G401.6 (cell line): ENCODE measurements around the gene PRR29.
"Not testable (repeated sequence)": the region's sequence is repeated elsewhere in the genome, so short reads cannot be mapped to it uniquely, and the experiment has no call there.

Experiments
- FAIRE-seq: peaks from 2 replicates; lab custom pipeline; 2012; peaks lifted over from hg19 to GRCh38; lab: Jason Lieb, UNC

PRR29 gene

GRCh38 chr17:64015447-64015846 lies 17.3 kb downstream of the PRR29 start:
- no peak for FAIRE-seq

- no peak for FAIRE-seq
Observed at GRCh38 chr17:64016231-64016784, 18.2 kb downstream of the PRR29 start.

- no peak for FAIRE-seq
Observed at GRCh38 chr17:64016974-64017373, 18.8 kb downstream of the PRR29 start.

GRCh38 chr17:64017381-64017980 lies 19.3 kb downstream of the PRR29 start:
- FAIRE-seq, result peak; percentile 37

DNA sequence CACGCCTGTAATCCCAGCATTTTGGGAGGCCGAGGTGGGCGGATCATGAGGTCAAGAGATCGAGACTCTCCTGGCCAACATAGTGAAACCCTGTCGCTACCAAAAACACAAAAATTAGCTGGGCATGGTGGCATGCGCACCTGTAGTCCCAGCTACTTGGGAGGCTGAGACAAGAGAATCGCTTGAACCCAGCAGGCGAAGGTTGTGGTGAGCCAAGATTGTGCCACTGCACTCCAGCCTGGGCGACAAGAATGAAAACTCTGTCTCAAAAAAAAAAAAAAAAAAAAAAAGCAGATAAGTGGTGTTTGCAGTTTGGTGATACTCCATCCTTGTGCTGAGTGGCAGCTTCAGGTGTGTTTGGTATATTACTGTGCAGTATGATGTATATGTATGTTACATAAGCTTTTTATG lies 21.4 kb downstream of the PRR29 start:
- FAIRE-seq, result not testable (repeated sequence)

GRCh38 chr17:64020056-64020766 lies 22.1 kb downstream of the PRR29 start, which contains the start of gene ICAM2:
Gene ICAM2, minus strand, starts transcription at chr17:64020633. Its CDS starts 13,942 bp downstream, at chr17:64006691.
- no peak for FAIRE-seq

- no peak for FAIRE-seq
Observed at GRCh38 chr17:64022611-64023063, 24.5 kb downstream of the PRR29 start.

- FAIRE-seq, result no peak
Observed at GRCh38 chr17:64024215-64024654, 26.1 kb downstream of the PRR29 start.

DNA sequence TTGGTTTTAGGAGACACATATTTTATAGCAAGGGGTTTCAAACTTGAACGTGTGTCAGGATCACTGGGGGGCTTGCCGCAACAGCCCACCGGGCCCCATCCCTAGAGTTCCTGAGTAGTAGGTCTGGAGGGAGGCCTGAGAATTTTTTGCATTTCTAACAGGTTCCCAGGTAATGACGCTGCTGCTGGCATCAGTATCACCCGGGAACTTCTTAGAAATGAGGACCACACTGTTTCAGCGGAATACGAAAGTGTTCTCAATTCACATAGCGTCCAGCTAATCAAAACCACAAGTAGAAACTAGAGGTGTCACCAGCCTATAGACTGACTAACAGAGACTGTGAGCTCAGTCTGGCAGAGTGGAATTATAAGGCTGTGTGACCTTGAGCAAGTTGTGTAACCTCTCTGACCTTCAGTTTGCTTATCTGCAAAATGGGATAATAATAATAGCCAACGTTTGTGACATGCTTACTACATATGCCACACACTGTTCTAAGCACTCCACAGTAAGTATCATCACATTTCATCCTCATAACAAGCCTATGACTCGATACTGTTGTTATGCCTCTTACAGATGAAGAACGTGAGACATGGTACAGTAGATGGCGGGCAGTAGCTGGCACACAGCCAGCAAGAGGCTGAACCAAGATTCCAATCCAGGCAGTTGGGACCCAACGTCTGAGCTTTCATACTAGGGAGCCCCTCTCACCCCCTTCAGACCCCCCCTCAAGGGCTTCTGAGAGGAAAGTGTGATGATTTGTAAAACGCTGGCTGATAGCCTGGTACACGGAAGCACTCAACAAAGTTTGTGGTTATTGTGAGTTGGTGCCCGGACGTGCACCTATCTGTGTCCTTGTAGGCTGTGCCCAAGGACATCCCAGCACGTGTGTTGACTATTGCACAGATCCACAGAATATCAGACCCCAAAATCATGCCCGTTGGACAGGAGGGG lies 26.9 kb downstream of the PRR29 start:
- FAIRE-seq, result no peak

GRCh38 chr17:64025732-64026294 lies 27.7 kb downstream of the PRR29 start:
- FAIRE-seq, result no peak

GRCh38 chr17:64028874-64029464 lies 30.8 kb downstream of the PRR29 start:
- FAIRE-seq, result no peak

- no peak for FAIRE-seq
Observed at GRCh38 chr17:64032081-64032480, 33.9 kb downstream of the PRR29 start.

DNA sequence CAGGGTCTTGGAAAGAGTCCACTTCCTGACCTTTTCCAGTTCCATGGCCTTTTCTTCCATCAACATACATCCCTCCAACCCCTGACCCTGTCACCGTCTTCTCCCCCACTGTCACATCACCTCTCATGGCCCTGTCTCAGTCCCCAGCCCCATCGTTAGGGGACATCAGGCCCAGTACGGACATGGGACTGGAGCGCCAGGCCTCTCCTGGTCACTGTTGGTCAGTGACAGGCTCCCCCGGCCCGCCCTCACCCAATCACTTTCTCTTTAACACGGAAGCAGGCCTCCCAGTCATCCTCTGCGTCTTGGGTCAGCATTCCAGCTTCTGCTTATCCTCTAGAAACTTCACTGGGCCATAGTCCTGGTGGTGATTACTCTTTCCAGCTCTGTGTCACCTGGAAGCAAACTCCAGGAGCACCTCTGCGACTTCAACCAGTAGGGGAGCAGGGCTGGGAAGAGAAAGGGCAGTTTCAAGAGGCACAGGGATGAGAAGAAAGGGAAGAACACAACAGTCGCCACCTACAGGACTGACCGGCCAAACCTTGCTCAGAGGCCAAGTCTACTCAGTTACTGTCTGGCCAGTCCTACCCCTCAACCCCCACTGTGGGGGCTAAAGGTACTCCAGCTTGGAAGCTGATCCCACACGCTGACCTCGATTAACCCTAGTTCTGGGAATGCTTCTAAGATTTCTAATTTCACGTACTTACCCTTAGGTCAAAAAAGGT lies 38.2 kb downstream of the PRR29 start:
- FAIRE-seq, result no peak

- no peak for FAIRE-seq
Observed at GRCh38 chr17:64037180-64037579, 39.0 kb downstream of the PRR29 start.

GRCh38 chr17:64037802-64038201 lies 39.7 kb downstream of the PRR29 start:
- no peak for FAIRE-seq

DNA sequence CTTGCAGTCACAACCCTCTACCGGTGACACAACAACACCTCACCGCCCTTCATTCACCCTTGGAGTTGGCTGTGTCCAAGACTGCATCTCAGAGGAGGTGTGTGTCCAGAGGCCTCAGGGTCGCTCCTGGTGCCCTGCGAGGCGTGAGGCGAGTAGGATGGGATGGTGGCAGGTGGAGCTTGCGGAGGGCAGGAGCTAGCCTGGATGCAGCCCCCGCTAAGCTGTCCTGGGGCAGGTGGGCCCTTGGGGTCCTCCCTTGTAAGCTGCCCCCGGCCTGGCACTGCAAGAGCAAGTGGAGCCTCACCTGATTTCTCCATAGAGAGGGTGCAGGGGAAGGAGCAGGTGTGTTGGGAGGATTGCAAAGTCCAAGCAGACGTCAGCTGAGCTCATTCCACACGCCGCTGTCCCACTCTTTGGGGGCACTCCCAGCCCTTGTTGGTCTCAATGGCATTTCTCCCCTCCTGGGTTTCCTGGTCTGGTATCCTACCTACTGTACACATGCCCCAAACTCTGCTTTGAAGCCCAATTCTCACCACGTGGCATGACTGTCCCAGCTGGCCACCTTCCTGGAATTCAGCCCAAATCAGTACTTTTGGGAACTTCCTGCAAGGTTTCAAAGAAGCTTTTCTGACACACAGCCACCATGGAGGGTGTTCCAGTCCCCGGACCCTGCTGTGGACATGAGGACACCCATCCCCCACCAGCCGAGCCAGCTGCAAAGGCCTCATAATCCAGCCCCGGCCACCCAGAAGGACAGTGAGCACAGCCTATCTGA lies 40.4 kb downstream of the PRR29 start:
- FAIRE-seq, result no peak

GRCh38 chr17:64039106-64039400 lies 40.9 kb downstream of the PRR29 start:
- FAIRE-seq, result no peak

DNA sequence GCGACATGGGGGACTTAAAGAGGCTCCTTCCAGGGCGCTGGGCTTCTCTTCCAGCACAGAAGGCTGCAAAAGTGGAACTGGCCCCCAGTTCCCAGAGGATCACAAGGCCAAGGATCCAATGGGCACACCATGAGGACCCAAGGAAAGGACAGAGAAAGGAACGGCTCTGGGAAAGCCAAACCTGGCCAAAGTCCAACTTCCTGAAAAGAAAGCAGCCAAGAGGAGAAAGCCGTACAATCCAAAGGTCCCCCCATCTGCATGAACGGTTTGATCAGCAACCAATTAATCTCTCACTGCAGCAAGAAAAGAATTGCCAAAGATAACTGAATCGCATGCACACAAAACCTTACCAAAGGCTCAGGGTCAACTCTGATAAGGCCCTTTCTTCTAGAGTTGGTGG lies 42.1 kb downstream of the PRR29 start:
- no peak for FAIRE-seq

- FAIRE-seq, result no peak
Observed at GRCh38 chr17:64041912-64042311, 43.8 kb downstream of the PRR29 start.
